DND-41 (cell line): ENCODE data around the gene NLRP7.
"Not testable (repeated sequence)": the region's sequence is repeated elsewhere in the genome, so short reads cannot be mapped to it uniquely, and the experiment has no call there.

Experiments
- EZH2 ChIP-seq: IDR thresholded peaks from 3 replicates; pipeline ENCODE4 v1.6.1; 2012; ENCODE audit warnings: borderline replicate concordance, low read depth, mild to moderate bottlenecking, moderate library complexity, low read length, inconsistent platforms; ENCODE audit not compliant: severe bottlenecking
- TF ChIP-seq, protein P1 (sequence below): IDR thresholded peaks from 2 replicates; pipeline ENCODE4 v1.5.1; 2012; ENCODE audit warnings: borderline replicate concordance, low read length, moderate library complexity, mild to moderate bottlenecking; ENCODE audit not compliant: poor library complexity, severe bottlenecking; ENCODE audit errors: extremely low read depth

DNA sequence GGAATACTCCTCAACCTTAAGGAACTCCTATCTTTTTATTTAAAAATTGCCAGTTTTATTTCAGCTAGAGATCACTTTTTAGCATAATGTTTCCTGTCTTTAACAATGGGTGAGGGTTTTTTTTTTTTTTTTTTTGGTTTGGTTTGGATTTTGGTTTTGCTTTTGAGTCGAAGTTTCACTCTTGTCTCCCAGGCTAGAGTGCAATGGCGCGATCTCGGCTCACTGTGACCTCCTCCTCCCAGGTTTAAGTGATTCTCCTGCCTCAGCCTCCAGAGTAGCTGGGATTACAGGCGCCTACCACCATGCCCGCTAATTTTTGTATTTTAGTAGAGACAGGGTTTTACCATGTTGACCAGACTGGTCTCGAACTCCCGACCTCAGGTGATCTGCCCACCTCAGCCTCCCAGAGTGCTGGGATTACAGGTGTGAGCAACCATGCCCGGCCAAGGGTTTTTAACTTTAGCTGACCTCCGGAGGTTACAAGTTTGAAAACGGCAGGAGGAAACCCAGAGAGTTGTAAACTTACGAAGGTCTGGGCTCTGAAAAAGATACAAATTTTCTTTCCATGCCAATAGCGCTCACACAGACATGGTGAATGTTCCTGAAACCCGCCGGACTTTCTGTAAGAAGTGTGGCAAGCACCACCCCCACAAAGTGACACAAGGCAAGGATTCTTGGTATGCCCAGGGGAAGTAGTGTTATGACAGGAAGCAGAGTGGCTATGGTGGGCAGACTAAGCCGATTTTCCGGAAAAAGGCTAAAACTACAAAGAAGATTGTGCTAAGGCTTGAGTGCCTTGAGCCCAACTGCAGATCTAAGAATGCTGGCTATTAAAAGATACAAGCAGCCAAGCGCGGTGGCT is 26.1 kb upstream of the NLRP7 start:
- TF ChIP-seq, protein P1, sequence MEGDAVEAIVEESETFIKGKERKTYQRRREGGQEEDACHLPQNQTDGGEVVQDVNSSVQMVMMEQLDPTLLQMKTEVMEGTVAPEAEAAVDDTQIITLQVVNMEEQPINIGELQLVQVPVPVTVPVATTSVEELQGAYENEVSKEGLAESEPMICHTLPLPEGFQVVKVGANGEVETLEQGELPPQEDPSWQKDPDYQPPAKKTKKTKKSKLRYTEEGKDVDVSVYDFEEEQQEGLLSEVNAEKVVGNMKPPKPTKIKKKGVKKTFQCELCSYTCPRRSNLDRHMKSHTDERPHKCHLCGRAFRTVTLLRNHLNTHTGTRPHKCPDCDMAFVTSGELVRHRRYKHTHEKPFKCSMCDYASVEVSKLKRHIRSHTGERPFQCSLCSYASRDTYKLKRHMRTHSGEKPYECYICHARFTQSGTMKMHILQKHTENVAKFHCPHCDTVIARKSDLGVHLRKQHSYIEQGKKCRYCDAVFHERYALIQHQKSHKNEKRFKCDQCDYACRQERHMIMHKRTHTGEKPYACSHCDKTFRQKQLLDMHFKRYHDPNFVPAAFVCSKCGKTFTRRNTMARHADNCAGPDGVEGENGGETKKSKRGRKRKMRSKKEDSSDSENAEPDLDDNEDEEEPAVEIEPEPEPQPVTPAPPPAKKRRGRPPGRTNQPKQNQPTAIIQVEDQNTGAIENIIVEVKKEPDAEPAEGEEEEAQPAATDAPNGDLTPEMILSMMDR: not testable (repeated sequence)
- TF ChIP-seq EZH2: not testable (repeated sequence)
